ENCODE measurements around the gene TUBGCP2. TPM values are rescaled to one million over a fixed set of nuclear protein-coding genes. Genes with fewer than 3 reads are reported as not detected.

TUBGCP2 gene
- polyA plus RNA-seq, 3 donors: 25.9 to 78.6 (median 39.3) TPM

- Mint-ChIP-seq H3K9me3 (peaks cover 2 to 22% (median 16%) of the 10 kb centered on the region in 7 donors), H3K36me3 (peaks cover 9 to 13% of the 10 kb centered on the region in 2 donors), H3K4me1 (peaks cover 24% of the 10 kb centered on the region), H3K27ac (peak overlapping the region in 1 of 7 donors; percentile 40), H3K27me3 (ENCODE audit: low read depth in 3 of 3) (peaks cover 50 to 69% (median 57%) of the 10 kb centered on the region in 3 donors), H3K4me3 (peak overlapping the region; percentile 20 to 76)
- no peaks in the 10 kb centered on the region for H4K20me1 ChIP-seq (ENCODE audit: insufficient read depth, low read length)
- no peak for DNase-seq
- H3K27ac ChIP-seq (ENCODE audit: low read depth in 1 of 2, low read length in 2 of 2): no peak overlapping the region
- peaks cover 19 to 53% of the 10 kb centered on the region in 2 donors for H3K27me3 ChIP-seq (ENCODE audit: control insufficient read depth in 2 of 2, insufficient read depth in 2 of 2, low read length in 2 of 2)
- H3K9me3 ChIP-seq (replicated peaks in 1 of 2; ENCODE audit: control insufficient read depth in 1 of 2, insufficient read depth in 1 of 2, low read length in 2 of 2): peaks cover 3 to 7% of the 10 kb centered on the region in 2 donors
- H3K4me3 ChIP-seq (replicated peaks in 1 of 3; ENCODE audit: low read depth in 2 of 3, low read length in 3 of 3): no peak overlapping the region
- no peak overlapping the region for H3K9ac ChIP-seq (ENCODE audit: insufficient read depth, low read length, poor library complexity, severe bottlenecking)
- H3K36me3 ChIP-seq (replicated peaks in 1 of 2; ENCODE audit: control insufficient read depth in 1 of 2, insufficient read depth in 2 of 2, low read length in 2 of 2): no peaks in the 10 kb centered on the region
- peak overlapping the region; percentile 67 for H3K4me2 ChIP-seq (replicated peaks; ENCODE audit: extremely low read depth, low read length, poor library complexity, severe bottlenecking)
- no peaks in the 10 kb centered on the region for H3K79me2 ChIP-seq (ENCODE audit: insufficient read depth, low read length)
- 70% methylated on average over 7 of the region's 11 CpGs for WGBS (ENCODE audit: insufficient coverage)
- H2AFZ ChIP-seq (ENCODE audit: insufficient read depth, low read depth, low read length, poor library complexity, severe bottlenecking): no peak overlapping the region
- TF ChIP-seq, protein P1, sequence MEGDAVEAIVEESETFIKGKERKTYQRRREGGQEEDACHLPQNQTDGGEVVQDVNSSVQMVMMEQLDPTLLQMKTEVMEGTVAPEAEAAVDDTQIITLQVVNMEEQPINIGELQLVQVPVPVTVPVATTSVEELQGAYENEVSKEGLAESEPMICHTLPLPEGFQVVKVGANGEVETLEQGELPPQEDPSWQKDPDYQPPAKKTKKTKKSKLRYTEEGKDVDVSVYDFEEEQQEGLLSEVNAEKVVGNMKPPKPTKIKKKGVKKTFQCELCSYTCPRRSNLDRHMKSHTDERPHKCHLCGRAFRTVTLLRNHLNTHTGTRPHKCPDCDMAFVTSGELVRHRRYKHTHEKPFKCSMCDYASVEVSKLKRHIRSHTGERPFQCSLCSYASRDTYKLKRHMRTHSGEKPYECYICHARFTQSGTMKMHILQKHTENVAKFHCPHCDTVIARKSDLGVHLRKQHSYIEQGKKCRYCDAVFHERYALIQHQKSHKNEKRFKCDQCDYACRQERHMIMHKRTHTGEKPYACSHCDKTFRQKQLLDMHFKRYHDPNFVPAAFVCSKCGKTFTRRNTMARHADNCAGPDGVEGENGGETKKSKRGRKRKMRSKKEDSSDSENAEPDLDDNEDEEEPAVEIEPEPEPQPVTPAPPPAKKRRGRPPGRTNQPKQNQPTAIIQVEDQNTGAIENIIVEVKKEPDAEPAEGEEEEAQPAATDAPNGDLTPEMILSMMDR (IDR thresholded peaks at IDR 0.05): no peak
- peaks cover 25 to 54% of the 10 kb centered on the region in 2 donors for H3K4me1 ChIP-seq (ENCODE audit: control insufficient read depth in 1 of 2, insufficient read depth in 2 of 2, low read length in 2 of 2)
- intact Hi-C loops (cut with micrococcal nuclease): loop anchor here in 1 of 2 donors (10.0 kb wide), 1 partner anchor 87 kb away; no protein-coding TSS in a partner anchor
Observed at GRCh38 chr10:133231946-133232574, 76.6 kb downstream of the TUBGCP2 start.

DNA sequence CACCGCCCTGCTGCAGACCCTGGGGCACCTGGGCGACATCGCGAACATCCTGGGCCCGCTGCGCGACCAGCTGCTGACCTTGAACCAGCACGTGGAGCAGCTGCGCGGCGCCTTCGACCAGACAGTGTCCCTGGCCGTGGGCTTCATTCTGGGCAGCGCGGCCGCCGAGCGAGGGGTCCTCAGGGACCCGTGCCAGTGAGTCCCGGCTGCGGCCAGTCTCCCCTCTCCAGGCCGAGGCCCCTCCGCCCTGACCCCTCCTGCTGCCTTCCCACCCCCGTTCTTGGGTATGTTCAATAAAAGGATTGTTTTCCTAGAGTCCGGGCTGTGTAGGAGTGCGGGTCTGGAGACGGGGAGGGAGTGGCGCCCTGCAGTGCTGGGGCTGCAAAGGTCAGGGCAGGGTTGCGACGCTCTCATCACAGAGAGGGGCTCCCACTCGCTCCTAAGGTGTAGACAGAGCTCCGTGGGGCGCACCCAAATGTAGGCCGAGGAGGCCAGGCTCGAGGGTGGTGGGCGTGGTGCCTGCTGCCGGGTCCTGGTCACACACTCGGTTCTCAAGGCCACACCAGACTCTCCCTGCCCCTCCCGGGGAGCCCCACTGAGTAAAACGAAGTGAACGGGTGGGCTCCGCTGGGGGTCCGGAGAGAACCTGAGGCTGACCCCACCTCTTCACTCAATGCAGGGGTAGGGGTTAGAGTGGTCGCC is 77.3 kb downstream of the TUBGCP2 start:
- Mint-ChIP-seq H3K4me3 (peak overlapping the region; percentile 60 to 88), H3K4me1 (peaks cover 24% of the 10 kb centered on the region), H3K27ac (peak overlapping the region in 3 of 7 donors; percentile 40 to 84 (median 63)), H3K27me3 (ENCODE audit: low read depth in 3 of 3) (peaks cover 57 to 71% (median 64%) of the 10 kb centered on the region in 3 donors), H3K36me3 (peaks cover 9 to 13% of the 10 kb centered on the region in 2 donors), H3K9me3 (peaks cover 2 to 22% (median 16%) of the 10 kb centered on the region in 7 donors)
- Histone ChIP-seq H3K4me2 (replicated peaks; ENCODE audit: extremely low read depth, low read length, poor library complexity, severe bottlenecking) (peak overlapping the region; percentile 67), H3K27me3 (ENCODE audit: control insufficient read depth in 2 of 2, insufficient read depth in 2 of 2, low read length in 2 of 2) (peaks cover 22 to 58% of the 10 kb centered on the region in 2 donors), H3K9me3 (replicated peaks in 1 of 2; ENCODE audit: control insufficient read depth in 1 of 2, insufficient read depth in 1 of 2, low read length in 2 of 2) (peaks cover 3 to 7% of the 10 kb centered on the region in 2 donors), H3K9ac (ENCODE audit: insufficient read depth, low read length, poor library complexity, severe bottlenecking) (no peak overlapping the region), H3K4me3 (replicated peaks in 1 of 3; ENCODE audit: low read depth in 2 of 3, low read length in 3 of 3) (no peak overlapping the region), H2AFZ (ENCODE audit: insufficient read depth, low read depth, low read length, poor library complexity, severe bottlenecking) (no peak overlapping the region), H3K27ac (ENCODE audit: low read depth in 1 of 2, low read length in 2 of 2) (no peak overlapping the region), H3K4me1 (ENCODE audit: control insufficient read depth in 1 of 2, insufficient read depth in 2 of 2, low read length in 2 of 2) (peaks cover 18 to 47% of the 10 kb centered on the region in 2 donors), H3K79me2 (ENCODE audit: insufficient read depth, low read length) (no peaks in the 10 kb centered on the region), H3K36me3 (replicated peaks in 1 of 2; ENCODE audit: control insufficient read depth in 1 of 2, insufficient read depth in 2 of 2, low read length in 2 of 2) (no peaks in the 10 kb centered on the region), H4K20me1 (ENCODE audit: insufficient read depth, low read length) (no peaks in the 10 kb centered on the region)
- TF ChIP-seq, protein P1 (IDR thresholded peaks at IDR 0.05): no peak
- DNase-seq: no peak
- intact Hi-C loops (cut with micrococcal nuclease): loop anchor here in 1 of 2 donors (10.0 kb wide), 1 partner anchor 87 kb away; no protein-coding TSS in a partner anchor
- 28% methylated on average over 26 of the region's 44 CpGs for WGBS (ENCODE audit: insufficient coverage)

Measured in CD14-positive monocyte (primary cell).